Measurements from ENCODE around the gene SLC16A8.

The SLC16A8 gene

GRCh38 chr22:38030311-38031133 lies 53.5 kb downstream of the SLC16A8 start:
- DNase-seq (ENCODE audit: low read depth in 3 of 3): no peak

- no peak for DNase-seq (ENCODE audit: low read depth in 3 of 3)
Observed at GRCh38 chr22:38029901-38030300, 54.1 kb downstream of the SLC16A8 start.

GRCh38 chr22:38029370-38029769 lies 54.6 kb downstream of the SLC16A8 start:
- DNase-seq (ENCODE audit: low read depth in 3 of 3): no peak

- no peak for DNase-seq (ENCODE audit: low read depth in 3 of 3)
Observed at GRCh38 chr22:38028344-38029130, 55.4 kb downstream of the SLC16A8 start.

Measured in stimulated activated CD4-positive, alpha-beta T cell treated with anti-CD3 and anti-CD28 coated beads, TNF-alpha, amount 100 ng/mL, for 48 hours (primary cell).